AG04450 (cell line): Measurements from ENCODE around the gene FAM9A. TPM values are rescaled to one million over a fixed set of nuclear protein-coding genes. Genes with fewer than 3 reads are reported as not detected.

Experiments used
- CTCF ChIA-PET: fragments of 300-600, 350-600 bp; formaldehyde crosslinking; extraction: SDS; loops from one replicate; lab custom pipeline; 2022; ENCODE audit warnings: antibody characterized with exemption, inconsistent platforms; lab: Charles Lee
- POLR2A ChIA-PET: fragments of 350-600 bp; formaldehyde crosslinking; extraction: SDS; loops from one replicate; lab custom pipeline; 2021; ENCODE audit warnings: antibody characterized with exemption, inconsistent platforms; lab: Yijun Ruan, JAX
- DNase-seq: peaks from one replicate; pipeline ENCODE4 v3.0.0-alpha.2; 2011; ENCODE audit warnings: low read depth, low spot score
- H3K27ac ChIP-seq: one replicate; pipeline ENCODE4 v1.5.1; 2012; ENCODE audit warnings: low read depth, low read length, control low read depth
- H3K27me3 ChIP-seq: one replicate; pipeline ENCODE4 v1.6.0; 2012; ENCODE audit warnings: low read length; ENCODE audit not compliant: control insufficient read depth, insufficient read depth
- H3K4me3 ChIP-seq: 2 replicates; pipeline ENCODE4 v1.5.1; 2011; ENCODE audit warnings: mild to moderate bottlenecking, low read depth, low read length, control low read depth
- H3K9me3 ChIP-seq: 2 replicates; pipeline ENCODE4 v1.5.1; 2012; ENCODE audit warnings: low read length; ENCODE audit not compliant: control insufficient read depth, insufficient read depth
- polyA plus RNA-seq: library from polyadenylated mRNA; depleted of rRNA; stranded (reverse); fragments of >200 nt; gene quantifications from 2 replicates; pipeline ENCODE4 v1.2.3, GENCODE V29; 2011
- TF ChIP-seq, protein P1 (sequence below): IDR thresholded peaks from 2 replicates; pipeline ENCODE4 v1.5.1; 2011; ENCODE audit warnings: low read depth, low read length, control low read depth, inconsistent platforms

FAM9A gene
- polyA plus RNA-seq, 1 experiment, result not detected

- H3K27me3 ChIP-seq, result no peaks in the 10 kb centered on the region
- CTCF ChIA-PET, result no interaction called here
- no peak overlapping the region for H3K4me3 ChIP-seq
- no peak for DNase-seq
- no peaks in the 10 kb centered on the region for H3K9me3 ChIP-seq
- TF ChIP-seq, protein P1, sequence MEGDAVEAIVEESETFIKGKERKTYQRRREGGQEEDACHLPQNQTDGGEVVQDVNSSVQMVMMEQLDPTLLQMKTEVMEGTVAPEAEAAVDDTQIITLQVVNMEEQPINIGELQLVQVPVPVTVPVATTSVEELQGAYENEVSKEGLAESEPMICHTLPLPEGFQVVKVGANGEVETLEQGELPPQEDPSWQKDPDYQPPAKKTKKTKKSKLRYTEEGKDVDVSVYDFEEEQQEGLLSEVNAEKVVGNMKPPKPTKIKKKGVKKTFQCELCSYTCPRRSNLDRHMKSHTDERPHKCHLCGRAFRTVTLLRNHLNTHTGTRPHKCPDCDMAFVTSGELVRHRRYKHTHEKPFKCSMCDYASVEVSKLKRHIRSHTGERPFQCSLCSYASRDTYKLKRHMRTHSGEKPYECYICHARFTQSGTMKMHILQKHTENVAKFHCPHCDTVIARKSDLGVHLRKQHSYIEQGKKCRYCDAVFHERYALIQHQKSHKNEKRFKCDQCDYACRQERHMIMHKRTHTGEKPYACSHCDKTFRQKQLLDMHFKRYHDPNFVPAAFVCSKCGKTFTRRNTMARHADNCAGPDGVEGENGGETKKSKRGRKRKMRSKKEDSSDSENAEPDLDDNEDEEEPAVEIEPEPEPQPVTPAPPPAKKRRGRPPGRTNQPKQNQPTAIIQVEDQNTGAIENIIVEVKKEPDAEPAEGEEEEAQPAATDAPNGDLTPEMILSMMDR, result no peak
- POLR2A ChIA-PET, result no interaction called here
- H3K27ac ChIP-seq, result no peak overlapping the region
Measured at GRCh38 chrX:8822002-8822401, 20.8 kb upstream of the FAM9A start.

- no peaks in the 10 kb centered on the region for H3K27me3 ChIP-seq
- H3K27ac ChIP-seq, result no peak overlapping the region
- DNase-seq, result no peak
- no peaks in the 10 kb centered on the region for H3K9me3 ChIP-seq
- ChIA-PET CTCF (interaction anchor here (0.5 kb wide), 1 partner anchor 831 kb away, joined by 11 read pairs; no protein-coding TSS in a partner anchor), POLR2A (no interaction called here)
- no peak overlapping the region for H3K4me3 ChIP-seq
- TF ChIP-seq, protein P1, result no peak
Measured at GRCh38 chrX:8820910-8821527, 19.8 kb upstream of the FAM9A start.

DNA sequence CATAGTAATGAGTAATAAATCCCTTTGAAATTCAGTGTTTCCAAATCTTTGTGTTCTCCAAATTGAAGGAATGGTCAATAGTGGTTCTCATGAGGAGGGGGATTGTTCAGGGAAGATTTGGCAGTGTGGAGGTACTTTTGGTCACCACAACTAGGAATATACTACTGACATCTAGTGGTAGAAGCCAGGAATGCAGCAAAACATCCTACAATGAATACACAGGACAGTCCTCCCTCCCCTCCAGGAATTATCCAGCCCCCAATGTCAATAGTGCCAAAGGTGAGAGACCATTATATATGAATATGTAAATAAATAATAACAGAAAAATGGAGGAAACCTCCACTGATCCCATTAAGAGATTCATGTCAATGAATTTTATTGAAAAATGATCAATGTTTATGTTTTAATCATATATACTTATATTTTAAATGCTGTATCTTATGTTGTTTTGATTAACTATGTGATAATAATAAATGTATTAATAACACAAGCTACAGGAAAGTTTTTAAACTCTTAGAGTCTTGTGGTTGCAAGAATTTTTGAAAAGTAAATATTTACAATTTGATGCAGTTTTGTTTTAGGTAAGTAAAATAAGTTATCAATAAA is 14.4 kb upstream of the FAM9A start:
- no peaks in the 10 kb centered on the region for H3K27me3 ChIP-seq
- TF ChIP-seq, protein P1, result peak; percentile 77
- no peaks in the 10 kb centered on the region for H3K9me3 ChIP-seq
- peak; percentile 2 for DNase-seq
- ChIA-PET POLR2A (interaction anchor here (0.6 kb wide), 1 partner anchor 893 kb away, joined by 3 read pairs; no protein-coding TSS in a partner anchor), CTCF (interaction anchor here (0.7 to 5.5 kb wide), 14 partner anchors 18 to 1304 kb away, joined by 3 to 91 read pairs (median 4); no protein-coding TSS in a partner anchor)
- no peak overlapping the region for H3K27ac ChIP-seq
- no peak overlapping the region for H3K4me3 ChIP-seq

DNA sequence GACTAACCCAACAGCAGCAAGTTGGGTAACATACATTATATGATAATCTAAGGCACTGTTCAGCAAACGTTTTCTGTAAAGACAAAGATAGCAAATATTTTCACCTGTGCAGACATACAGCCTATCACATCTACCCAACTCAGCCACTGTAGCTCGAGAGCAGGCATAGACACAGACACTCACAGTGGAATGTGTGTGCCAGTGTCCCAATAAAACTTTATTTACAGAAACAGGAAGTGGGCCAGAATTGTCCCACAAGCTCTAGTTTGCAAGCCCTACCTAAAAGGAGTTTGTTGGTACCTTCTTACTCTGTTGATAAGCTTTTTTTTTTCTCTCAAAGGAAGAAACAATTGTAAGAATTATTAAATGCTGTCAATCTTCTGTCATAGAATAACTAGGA is 11.9 kb upstream of the FAM9A start:
- no peaks in the 10 kb centered on the region for H3K9me3 ChIP-seq
- POLR2A ChIA-PET, result no interaction called here
- H3K27ac ChIP-seq, result no peak overlapping the region
- CTCF ChIA-PET, result interaction anchor here (0.6 to 5.5 kb wide), 2 partner anchors 68 to 906 kb away, joined by 4 to 91 read pairs; no protein-coding TSS in a partner anchor
- H3K27me3 ChIP-seq, result no peaks in the 10 kb centered on the region
- DNase-seq, result no peak
- TF ChIP-seq, protein P1, result no peak
- H3K4me3 ChIP-seq, result no peak overlapping the region

GRCh38 chrX:8811611-8812010 is 10.4 kb upstream of the FAM9A start:
- Histone ChIP-seq H3K27ac (no peak overlapping the region), H3K27me3 (no peaks in the 10 kb centered on the region), H3K4me3 (no peak overlapping the region), H3K9me3 (no peaks in the 10 kb centered on the region)
- DNase-seq, result no peak
- ChIA-PET POLR2A (no interaction called here), CTCF (interaction anchor here (1.9 to 5.5 kb wide), 3 partner anchors 62 to 73 kb away, joined by 7 to 91 read pairs (median 9); no protein-coding TSS in a partner anchor)
- TF ChIP-seq, protein P1, result no peak
